ENCODE results near the gene CDC42BPA.

- TF ChIP-seq CTCF (conservative IDR thresholded peaks at IDR 0.05 in 1 of 2, IDR thresholded peaks at IDR 0.05 in 1 of 2; ENCODE audit: extremely low read depth in 1 of 2, insufficient read depth in 1 of 2, low read depth in 1 of 2, low read length in 2 of 2) (no peak), EZH2 (IDR thresholded peaks at IDR 0.05; ENCODE audit: borderline replicate concordance, low read length) (no peak)
These were observed 25.6 kb upstream of the CDC42BPA start for GRCh38 chr1:227343727-227344551.

Measured in mammary epithelial cell (primary cell).